H1 (cell line): ENCODE results near the gene ODC1.

Experiments used
- CTCF ChIP-seq, 3 experiments: IDR thresholded peaks; 1 replicate in 2 of 3; 2 replicates in 1 of 3; pipeline versions ENCODE4 v1.5.1 to v1.6.1; 2011; ENCODE audit warnings: low read length in 3 of 3, mild to moderate bottlenecking in 3 of 3, inconsistent platforms in 2 of 3, low read depth in 1 of 3, moderate library complexity in 1 of 3; ENCODE audit not compliant: insufficient read depth in 1 of 3; ENCODE audit errors: control extremely low read depth in 1 of 3
- EZH2 ChIP-seq: fragments of 200-600 bp; sonication (generic); IDR thresholded peaks from 2 replicates; pipeline ENCODE4 v1.7.1; 2012; ENCODE audit warnings: low read depth, mild to moderate bottlenecking, moderate library complexity, low read length, inconsistent platforms; ENCODE audit not compliant: severe bottlenecking
- FOSL1 ChIP-seq: IDR thresholded peaks from 2 replicates; pipeline ENCODE4 v1.6.1; 2011; ENCODE audit warnings: mild to moderate bottlenecking, low read depth, low read length, moderate library complexity; ENCODE audit not compliant: insufficient read depth
- GABPA ChIP-seq: IDR thresholded peaks from 2 replicates; pipeline ENCODE4 v1.6.1; 2011; ENCODE audit warnings: mild to moderate bottlenecking, low read length, moderate library complexity, borderline replicate concordance; ENCODE audit not compliant: insufficient read depth
- JUND ChIP-seq: IDR thresholded peaks from 2 replicates; pipeline ENCODE4 v1.6.1; 2011; ENCODE audit warnings: mild to moderate bottlenecking, improper control_type of control experiment, low read length
- MAFK ChIP-seq: IDR thresholded peaks from 2 replicates; pipeline ENCODE4 v1.6.1; 2012; ENCODE audit warnings: low read depth, mild to moderate bottlenecking, improper control_type of control experiment, low read length
- MAX ChIP-seq: IDR thresholded peaks from 2 replicates; pipeline ENCODE4 v1.6.1; 2012; ENCODE audit warnings: inconsistent platforms
- POLR2AphosphoS5 ChIP-seq: IDR thresholded peaks from 2 replicates; pipeline ENCODE4 v1.6.1; 2011; ENCODE audit warnings: low read depth, low read length
- RNF2 ChIP-seq: fragments of 200-900, 300-1000 bp; sonication (generic); IDR thresholded peaks from 2 replicates; pipeline ENCODE4 v1.7.1; 2016; ENCODE audit warnings: borderline replicate concordance, low read depth, mild to moderate bottlenecking, antibody characterized with exemption, low read length; ENCODE audit not compliant: poor library complexity, severe bottlenecking; ENCODE audit errors: missing control alignments
- SIN3A ChIP-seq, 2 experiments: IDR thresholded peaks in 1 of 2; conservative IDR thresholded peaks in 1 of 2; 2 replicates each; pipeline ENCODE4 v1.6.1; 2011 to 2012; ENCODE audit warnings: low read length in 2 of 2, improper control_type of control experiment in 1 of 2, low read depth in 1 of 2, mild to moderate bottlenecking in 1 of 2
- SP1 ChIP-seq: IDR thresholded peaks from 2 replicates; pipeline ENCODE4 v1.6.1; 2011; ENCODE audit warnings: low read depth, low read length
- USF2 ChIP-seq: IDR thresholded peaks from 2 replicates; pipeline ENCODE4 v1.6.1; 2011; ENCODE audit warnings: low read length, improper control_type of control experiment

GRCh38 chr2:10406016-10406415 lies 42.1 kb downstream of the ODC1 start:
- TF ChIP-seq CTCF (IDR thresholded peaks at IDR 0.05; ENCODE audit: control extremely low read depth in 1 of 3, insufficient read depth in 1 of 3, low read depth in 1 of 3, low read length in 3 of 3) = no peak
- TF ChIP-seq FOSL1 = no peak
- TF ChIP-seq MAFK = no peak
- TF ChIP-seq GABPA = no peak
- no peak for TF ChIP-seq POLR2AphosphoS5
- no peak for TF ChIP-seq SP1
- TF ChIP-seq JUND = no peak
- TF ChIP-seq MAX = no peak
- no peak for TF ChIP-seq SIN3A (conservative IDR thresholded peaks at IDR 0.05 in 1 of 2, IDR thresholded peaks at IDR 0.05 in 1 of 2; ENCODE audit: low read depth in 1 of 2, low read length in 2 of 2)
- no peak for TF ChIP-seq RNF2
- no peak for TF ChIP-seq USF2
- TF ChIP-seq EZH2 = no peak
